ENCODE measurements around the gene RXFP1.

The RXFP1 gene

GRCh38 chr4:158597879-158598596 is 76.4 kb downstream of the RXFP1 start:
- no peak for TF ChIP-seq CTCF (IDR thresholded peaks at IDR 0.05)

- TF ChIP-seq CTCF (IDR thresholded peaks at IDR 0.05): no peak
Measured at GRCh38 chr4:158599150-158599549, 77.5 kb downstream of the RXFP1 start.

- no peak for TF ChIP-seq CTCF (IDR thresholded peaks at IDR 0.05)
Measured at GRCh38 chr4:158599765-158600498, 78.2 kb downstream of the RXFP1 start.

- TF ChIP-seq CTCF (IDR thresholded peaks at IDR 0.05): no peak
Measured at GRCh38 chr4:158604369-158604768, 82.7 kb downstream of the RXFP1 start.

- TF ChIP-seq CTCF (IDR thresholded peaks at IDR 0.05): no peak
Measured at GRCh38 chr4:158605393-158605792, 83.7 kb downstream of the RXFP1 start.

GRCh38 chr4:158606969-158607368 is 85.3 kb downstream of the RXFP1 start:
- TF ChIP-seq CTCF (IDR thresholded peaks at IDR 0.05): no peak

- no peak for TF ChIP-seq CTCF (IDR thresholded peaks at IDR 0.05)
Measured at GRCh38 chr4:158609116-158609515, 87.4 kb downstream of the RXFP1 start.
